HepG2 (cell line): ENCODE data around the gene IGFL1. TPM values are rescaled to one million over a fixed set of nuclear protein-coding genes. Genes with fewer than 3 reads are reported as not detected.

Source experiments
- NCOR1 ChIP-seq: fragments of 200-600 bp; sonication (generic); IDR thresholded peaks from 2 replicates; pipeline ENCODE4 v1.7.0; 2017; ENCODE audit warnings: antibody characterized with exemption, low read length, borderline replicate concordance
- NR2F1 ChIP-seq, 2 experiments: fragments of 450-650 bp in 1 of 2; formaldehyde crosslinking in 1 of 2; IDR thresholded peaks; 2 replicates each; pipeline versions ENCODE4 v1.5.0 to v1.6.1; 2016 to 2020; ENCODE audit warnings: mild to moderate bottlenecking in 1 of 2, missing compliant biosample characterization in 1 of 2, missing genetic modification reagents in 1 of 2, moderate library complexity in 1 of 2
- SALL1 ChIP-seq: sonication (generic); formaldehyde crosslinking; IDR thresholded peaks from 2 replicates; pipeline ENCODE4 v1.8.0; 2022; ENCODE audit warnings: mild to moderate bottlenecking, missing genetic modification reagents
- SRSF4 ChIP-seq: fragments of 200-400 bp; formaldehyde crosslinking; IDR thresholded peaks from one replicate; pipeline ENCODE4 v1.6.1; 2018; ENCODE audit warnings: mild to moderate bottlenecking, low read depth, low read length, moderate library complexity; ENCODE audit not compliant: poor library complexity, severe bottlenecking
- TEAD2 ChIP-seq: sonication (generic); formaldehyde crosslinking; IDR thresholded peaks from 2 replicates; pipeline ENCODE4 v1.9.0; 2021; ENCODE audit warnings: missing genetic modification reagents
- ZFP36L2 ChIP-seq: sonication (generic); formaldehyde crosslinking; IDR thresholded peaks from 2 replicates; pipeline ENCODE4 v1.4.0; 2020; ENCODE audit warnings: missing genetic modification reagents
- polyA plus RNA-seq, 8 experiments: library from polyadenylated mRNA; depleted of rRNA in 3 of 8; stranded (reverse) in 7 of 8; unstranded in 1 of 8; fragments of >200 nt; fragmentation: Illumina TruSeq in 4 of 8; extraction: Trizol in 4 of 8; gene quantifications; 2 replicates each; pipeline versions ENCODE4 v1.2.1 to v1.2.3, GENCODE V29; 2011 to 2016; ENCODE audit warnings: low read depth in 4 of 8, missing spikeins in 1 of 8, mixed read lengths in 1 of 8; ENCODE audit not compliant: insufficient read depth in 1 of 8
- total RNA-seq, 5 experiments: library from RNA; depleted of rRNA; stranded (reverse); fragments of >200 nt; fragmentation: Illumina TruSeq; extraction: Trizol; gene quantifications; 2 replicates each; pipeline ENCODE4 v1.2.3, GENCODE V29; 2016; ENCODE audit warnings: low read depth in 1 of 5
- TF ChIP-seq, protein P1 (sequence below): sonication (generic); formaldehyde crosslinking; IDR thresholded peaks from 2 replicates; pipeline ENCODE4 v1.5.0; 2020; ENCODE audit warnings: mild to moderate bottlenecking, missing genetic modification reagents, borderline replicate concordance
- TF ChIP-seq, protein P2 (sequence below): IDR thresholded peaks from 2 replicates; pipeline ENCODE4 v1.6.1; 2016; ENCODE audit warnings: low read depth, control low read depth
- TF ChIP-seq, protein P3 (sequence below): sonication (generic); formaldehyde crosslinking; IDR thresholded peaks from 2 replicates; pipeline ENCODE4 v1.4.0; 2020; ENCODE audit warnings: missing genetic modification reagents
- TF ChIP-seq, protein P4 (sequence below): sonication (generic); formaldehyde crosslinking; IDR thresholded peaks from 2 replicates; pipeline ENCODE4 v1.4.0; 2020; ENCODE audit warnings: mild to moderate bottlenecking, missing genetic modification reagents, borderline replicate concordance
- TF ChIP-seq, protein P5 (sequence below): sonication (generic); formaldehyde crosslinking; IDR thresholded peaks from 2 replicates; pipeline ENCODE4 v1.4.0; 2020; ENCODE audit warnings: mild to moderate bottlenecking, low read depth, missing genetic modification reagents

Gene IGFL1
- total and polyA plus RNA-seq, 2 of the 13 experiments (the other 11 are each of a cell fraction or from before 2014, with no cell fraction given): not detected

DNA sequence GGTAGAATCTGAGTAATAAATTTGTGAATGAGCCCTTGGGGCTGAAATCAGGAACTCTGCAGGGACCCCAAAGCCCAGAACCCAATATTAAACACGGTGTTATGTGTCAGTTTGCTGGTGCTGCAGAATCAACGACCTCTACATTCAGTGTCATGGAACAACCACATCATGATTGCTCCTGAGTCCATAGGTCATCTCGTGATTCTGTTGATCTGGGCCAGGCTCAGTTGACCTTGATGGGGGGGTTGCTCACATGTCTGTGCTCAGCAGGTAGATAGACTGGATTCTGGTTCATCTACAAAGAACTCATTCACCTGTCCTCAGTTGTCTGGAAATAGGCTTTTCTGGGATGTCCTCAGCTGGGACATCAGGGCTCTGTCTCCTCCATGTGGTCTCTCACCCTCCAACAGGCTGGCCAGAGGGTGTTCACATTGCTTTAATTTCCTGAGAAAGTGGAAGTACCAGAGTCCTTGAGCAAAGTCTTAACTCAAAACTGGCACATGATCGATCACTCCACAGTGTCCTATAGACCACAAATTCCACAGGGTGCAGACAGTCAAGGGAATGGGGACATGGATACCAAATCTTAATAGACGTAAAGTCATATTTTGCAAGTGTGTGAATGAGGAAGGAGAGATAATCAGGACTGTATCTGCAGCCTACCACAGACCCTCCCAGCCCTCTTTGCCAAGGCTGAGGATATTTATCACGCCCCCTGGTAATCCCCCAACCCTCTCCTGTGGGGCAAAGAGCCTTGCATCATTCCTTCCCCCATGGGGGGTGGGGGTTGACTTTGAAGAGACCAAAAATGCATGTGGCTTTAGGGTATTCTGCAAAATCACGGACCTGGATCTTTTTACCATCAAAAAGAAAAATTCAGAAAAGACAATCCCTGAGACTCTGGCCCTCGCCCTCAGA lies 39.3 kb upstream of the IGFL1 start (continued):
- TF ChIP-seq, protein P1, sequence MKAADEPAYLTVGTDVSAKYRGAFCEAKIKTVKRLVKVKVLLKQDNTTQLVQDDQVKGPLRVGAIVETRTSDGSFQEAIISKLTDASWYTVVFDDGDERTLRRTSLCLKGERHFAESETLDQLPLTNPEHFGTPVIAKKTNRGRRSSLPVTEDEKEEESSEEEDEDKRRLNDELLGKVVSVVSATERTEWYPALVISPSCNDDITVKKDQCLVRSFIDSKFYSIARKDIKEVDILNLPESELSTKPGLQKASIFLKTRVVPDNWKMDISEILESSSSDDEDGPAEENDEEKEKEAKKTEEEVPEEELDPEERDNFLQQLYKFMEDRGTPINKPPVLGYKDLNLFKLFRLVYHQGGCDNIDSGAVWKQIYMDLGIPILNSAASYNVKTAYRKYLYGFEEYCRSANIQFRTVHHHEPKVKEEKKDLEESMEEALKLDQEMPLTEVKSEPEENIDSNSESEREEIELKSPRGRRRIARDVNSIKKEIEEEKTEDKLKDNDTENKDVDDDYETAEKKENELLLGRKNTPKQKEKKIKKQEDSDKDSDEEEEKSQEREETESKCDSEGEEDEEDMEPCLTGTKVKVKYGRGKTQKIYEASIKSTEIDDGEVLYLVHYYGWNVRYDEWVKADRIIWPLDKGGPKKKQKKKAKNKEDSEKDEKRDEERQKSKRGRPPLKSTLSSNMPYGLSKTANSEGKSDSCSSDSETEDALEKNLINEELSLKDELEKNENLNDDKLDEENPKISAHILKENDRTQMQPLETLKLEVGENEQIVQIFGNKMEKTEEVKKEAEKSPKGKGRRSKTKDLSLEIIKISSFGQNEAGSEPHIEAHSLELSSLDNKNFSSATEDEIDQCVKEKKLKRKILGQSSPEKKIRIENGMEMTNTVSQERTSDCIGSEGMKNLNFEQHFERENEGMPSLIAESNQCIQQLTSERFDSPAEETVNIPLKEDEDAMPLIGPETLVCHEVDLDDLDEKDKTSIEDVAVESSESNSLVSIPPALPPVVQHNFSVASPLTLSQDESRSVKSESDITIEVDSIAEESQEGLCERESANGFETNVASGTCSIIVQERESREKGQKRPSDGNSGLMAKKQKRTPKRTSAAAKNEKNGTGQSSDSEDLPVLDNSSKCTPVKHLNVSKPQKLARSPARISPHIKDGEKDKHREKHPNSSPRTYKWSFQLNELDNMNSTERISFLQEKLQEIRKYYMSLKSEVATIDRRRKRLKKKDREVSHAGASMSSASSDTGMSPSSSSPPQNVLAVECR: no peak
- TF ChIP-seq, protein P2, sequence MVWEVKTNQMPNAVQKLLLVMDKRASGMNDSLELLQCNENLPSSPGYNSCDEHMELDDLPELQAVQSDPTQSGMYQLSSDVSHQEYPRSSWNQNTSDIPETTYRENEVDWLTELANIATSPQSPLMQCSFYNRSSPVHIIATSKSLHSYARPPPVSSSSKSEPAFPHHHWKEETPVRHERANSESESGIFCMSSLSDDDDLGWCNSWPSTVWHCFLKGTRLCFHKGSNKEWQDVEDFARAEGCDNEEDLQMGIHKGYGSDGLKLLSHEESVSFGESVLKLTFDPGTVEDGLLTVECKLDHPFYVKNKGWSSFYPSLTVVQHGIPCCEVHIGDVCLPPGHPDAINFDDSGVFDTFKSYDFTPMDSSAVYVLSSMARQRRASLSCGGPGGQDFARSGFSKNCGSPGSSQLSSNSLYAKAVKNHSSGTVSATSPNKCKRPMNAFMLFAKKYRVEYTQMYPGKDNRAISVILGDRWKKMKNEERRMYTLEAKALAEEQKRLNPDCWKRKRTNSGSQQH: no peak
- TF ChIP-seq, protein P3, sequence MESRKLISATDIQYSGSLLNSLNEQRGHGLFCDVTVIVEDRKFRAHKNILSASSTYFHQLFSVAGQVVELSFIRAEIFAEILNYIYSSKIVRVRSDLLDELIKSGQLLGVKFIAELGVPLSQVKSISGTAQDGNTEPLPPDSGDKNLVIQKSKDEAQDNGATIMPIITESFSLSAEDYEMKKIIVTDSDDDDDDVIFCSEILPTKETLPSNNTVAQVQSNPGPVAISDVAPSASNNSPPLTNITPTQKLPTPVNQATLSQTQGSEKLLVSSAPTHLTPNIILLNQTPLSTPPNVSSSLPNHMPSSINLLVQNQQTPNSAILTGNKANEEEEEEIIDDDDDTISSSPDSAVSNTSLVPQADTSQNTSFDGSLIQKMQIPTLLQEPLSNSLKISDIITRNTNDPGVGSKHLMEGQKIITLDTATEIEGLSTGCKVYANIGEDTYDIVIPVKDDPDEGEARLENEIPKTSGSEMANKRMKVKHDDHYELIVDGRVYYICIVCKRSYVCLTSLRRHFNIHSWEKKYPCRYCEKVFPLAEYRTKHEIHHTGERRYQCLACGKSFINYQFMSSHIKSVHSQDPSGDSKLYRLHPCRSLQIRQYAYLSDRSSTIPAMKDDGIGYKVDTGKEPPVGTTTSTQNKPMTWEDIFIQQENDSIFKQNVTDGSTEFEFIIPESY (CRISPR knock-in tag): no peak
- no peak for TF ChIP-seq TEAD2 (CRISPR knock-in tag)
- peak; percentile 10; the same call in 1 of the 2 replicates for TF ChIP-seq SALL1 (CRISPR knock-in tag)
- no peak for TF ChIP-seq ZFP36L2 (CRISPR knock-in tag)
- peak; percentile 33 to 54; a peak in 2 of 4 replicates for TF ChIP-seq NR2F1 (CRISPR knock-in tag; IDR thresholded peaks at IDR 0.05)
- no peak for TF ChIP-seq SRSF4
- TF ChIP-seq, protein P4, sequence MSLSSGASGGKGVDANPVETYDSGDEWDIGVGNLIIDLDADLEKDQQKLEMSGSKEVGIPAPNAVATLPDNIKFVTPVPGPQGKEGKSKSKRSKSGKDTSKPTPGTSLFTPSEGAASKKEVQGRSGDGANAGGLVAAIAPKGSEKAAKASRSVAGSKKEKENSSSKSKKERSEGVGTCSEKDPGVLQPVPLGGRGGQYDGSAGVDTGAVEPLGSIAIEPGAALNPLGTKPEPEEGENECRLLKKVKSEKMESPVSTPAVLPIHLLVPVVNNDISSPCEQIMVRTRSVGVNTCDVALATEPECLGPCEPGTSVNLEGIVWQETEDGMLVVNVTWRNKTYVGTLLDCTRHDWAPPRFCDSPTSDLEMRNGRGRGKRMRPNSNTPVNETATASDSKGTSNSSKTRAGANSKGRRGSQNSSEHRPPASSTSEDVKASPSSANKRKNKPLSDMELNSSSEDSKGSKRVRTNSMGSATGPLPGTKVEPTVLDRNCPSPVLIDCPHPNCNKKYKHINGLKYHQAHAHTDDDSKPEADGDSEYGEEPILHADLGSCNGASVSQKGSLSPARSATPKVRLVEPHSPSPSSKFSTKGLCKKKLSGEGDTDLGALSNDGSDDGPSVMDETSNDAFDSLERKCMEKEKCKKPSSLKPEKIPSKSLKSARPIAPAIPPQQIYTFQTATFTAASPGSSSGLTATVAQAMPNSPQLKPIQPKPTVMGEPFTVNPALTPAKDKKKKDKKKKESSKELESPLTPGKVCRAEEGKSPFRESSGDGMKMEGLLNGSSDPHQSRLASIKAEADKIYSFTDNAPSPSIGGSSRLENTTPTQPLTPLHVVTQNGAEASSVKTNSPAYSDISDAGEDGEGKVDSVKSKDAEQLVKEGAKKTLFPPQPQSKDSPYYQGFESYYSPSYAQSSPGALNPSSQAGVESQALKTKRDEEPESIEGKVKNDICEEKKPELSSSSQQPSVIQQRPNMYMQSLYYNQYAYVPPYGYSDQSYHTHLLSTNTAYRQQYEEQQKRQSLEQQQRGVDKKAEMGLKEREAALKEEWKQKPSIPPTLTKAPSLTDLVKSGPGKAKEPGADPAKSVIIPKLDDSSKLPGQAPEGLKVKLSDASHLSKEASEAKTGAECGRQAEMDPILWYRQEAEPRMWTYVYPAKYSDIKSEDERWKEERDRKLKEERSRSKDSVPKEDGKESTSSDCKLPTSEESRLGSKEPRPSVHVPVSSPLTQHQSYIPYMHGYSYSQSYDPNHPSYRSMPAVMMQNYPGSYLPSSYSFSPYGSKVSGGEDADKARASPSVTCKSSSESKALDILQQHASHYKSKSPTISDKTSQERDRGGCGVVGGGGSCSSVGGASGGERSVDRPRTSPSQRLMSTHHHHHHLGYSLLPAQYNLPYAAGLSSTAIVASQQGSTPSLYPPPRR (CRISPR knock-in tag): no peak
- TF ChIP-seq NCOR1: peak; percentile 64; the same call in 1 of the 2 replicates
- TF ChIP-seq, protein P5, sequence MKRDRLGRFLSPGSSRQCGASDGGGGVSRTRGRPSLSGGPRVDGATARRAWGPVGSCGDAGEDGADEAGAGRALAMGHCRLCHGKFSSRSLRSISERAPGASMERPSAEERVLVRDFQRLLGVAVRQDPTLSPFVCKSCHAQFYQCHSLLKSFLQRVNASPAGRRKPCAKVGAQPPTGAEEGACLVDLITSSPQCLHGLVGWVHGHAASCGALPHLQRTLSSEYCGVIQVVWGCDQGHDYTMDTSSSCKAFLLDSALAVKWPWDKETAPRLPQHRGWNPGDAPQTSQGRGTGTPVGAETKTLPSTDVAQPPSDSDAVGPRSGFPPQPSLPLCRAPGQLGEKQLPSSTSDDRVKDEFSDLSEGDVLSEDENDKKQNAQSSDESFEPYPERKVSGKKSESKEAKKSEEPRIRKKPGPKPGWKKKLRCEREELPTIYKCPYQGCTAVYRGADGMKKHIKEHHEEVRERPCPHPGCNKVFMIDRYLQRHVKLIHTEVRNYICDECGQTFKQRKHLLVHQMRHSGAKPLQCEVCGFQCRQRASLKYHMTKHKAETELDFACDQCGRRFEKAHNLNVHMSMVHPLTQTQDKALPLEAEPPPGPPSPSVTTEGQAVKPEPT (CRISPR knock-in tag): no peak
